ENCODE measurements around the gene LENG8.
A peak's percentile ranks its signal among the peaks of the same experiment; 100 is the strongest.
"Not testable (repeated sequence)": the region's sequence is repeated elsewhere in the genome, so short reads cannot be mapped to it uniquely, and the experiment has no call there.

LENG8 gene

DNA sequence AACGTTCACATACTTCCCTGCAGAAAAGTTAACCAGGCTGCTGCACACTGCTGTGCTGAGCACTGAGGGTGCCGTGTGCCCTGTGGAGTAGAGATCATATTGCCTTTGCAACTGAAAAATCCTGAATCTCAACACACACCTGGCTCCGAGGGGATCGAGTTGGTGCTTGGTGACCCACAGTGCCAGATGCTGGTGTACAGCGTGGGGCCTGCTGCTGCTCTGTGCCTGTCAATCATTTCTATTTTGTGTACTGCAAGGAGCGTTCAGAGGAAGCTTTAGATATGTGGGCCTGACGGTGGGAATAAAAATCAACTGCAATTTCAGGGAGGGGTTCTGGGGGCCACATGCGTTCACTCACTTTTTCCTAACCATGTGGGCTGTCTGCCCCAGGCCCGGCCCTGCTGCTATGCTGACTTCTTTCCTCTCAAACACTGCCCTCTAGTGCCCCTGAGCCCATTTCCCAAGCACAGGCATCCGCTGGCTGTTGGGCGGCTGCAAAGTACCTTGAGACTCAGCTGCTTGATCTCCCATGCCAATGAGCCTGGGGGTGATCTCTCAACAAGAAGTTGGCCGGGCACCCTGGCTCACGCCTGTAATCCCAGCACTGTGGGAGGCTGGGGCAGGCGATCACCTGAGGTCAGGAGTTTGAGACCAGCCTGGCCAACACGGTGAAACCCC is 9.7 kb upstream of the LENG8 start:
- peak; percentile 68 for DNase-seq (ENCODE audit: low read depth, low spot score)

GRCh38 chr19:54440641-54441040 is 8.4 kb upstream of the LENG8 start:
- DNase-seq (ENCODE audit: low read depth, low spot score) = no peak

- DNase-seq (ENCODE audit: low read depth, low spot score) = no peak
Observed at GRCh38 chr19:54444737-54445136, 4.3 kb upstream of the LENG8 start.

GRCh38 chr19:54446349-54446748 is 2.6 kb upstream of the LENG8 start:
- not testable (repeated sequence) for DNase-seq (ENCODE audit: low read depth, low spot score)

GRCh38 chr19:54448040-54448773 is 792 bp upstream of the LENG8 start:
- peak; percentile 72 for DNase-seq (ENCODE audit: low read depth, low spot score)

DNA sequence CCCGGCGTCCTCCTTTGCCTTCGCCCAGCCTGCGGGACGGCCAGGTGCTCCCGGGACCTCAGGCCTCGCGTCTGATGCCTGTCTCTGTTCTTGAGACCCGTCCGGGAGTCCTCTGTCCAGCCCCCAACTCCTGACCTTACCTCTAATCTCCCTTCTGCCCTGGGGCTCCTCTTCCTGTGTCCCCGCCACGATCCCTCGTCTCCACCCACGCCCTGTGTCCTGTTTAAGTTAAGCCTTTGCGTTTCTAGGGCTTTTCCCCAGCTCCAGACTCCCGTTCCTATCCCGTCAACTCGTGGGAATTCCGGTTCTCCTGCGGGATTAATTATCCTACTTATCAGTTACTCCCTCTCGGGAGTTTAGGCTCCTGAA is 686 bp downstream of the LENG8 start:
- DNase-seq (ENCODE audit: low read depth, low spot score) = no peak

DNA sequence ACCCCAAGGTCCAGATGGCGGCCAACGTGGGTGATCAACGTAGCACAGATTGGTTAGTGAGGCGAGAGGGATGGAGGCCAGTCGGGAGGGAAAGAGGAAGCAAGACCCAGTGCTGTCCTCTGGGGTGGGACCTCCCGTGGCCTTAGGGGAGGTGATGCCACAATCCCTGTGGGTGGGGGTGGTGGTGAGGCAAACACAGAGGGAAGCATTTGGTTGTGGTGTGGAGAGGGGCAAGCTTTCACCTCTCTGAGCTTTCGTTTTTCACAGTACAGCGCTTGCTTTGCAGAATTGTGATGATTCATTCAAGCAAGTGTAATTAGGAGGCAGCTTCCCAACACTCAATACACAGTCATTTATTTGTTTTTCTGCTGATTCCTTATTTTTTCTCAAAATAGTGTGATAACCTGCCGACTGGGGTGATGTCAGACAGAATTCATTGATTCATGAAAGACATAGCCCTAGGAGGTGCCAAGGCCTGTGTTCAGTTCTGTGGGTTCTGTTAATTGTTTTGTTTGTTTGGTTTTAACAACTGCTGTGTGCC is 2.4 kb downstream of the LENG8 start:
- DNase-seq (ENCODE audit: low read depth, low spot score) = peak; percentile 61

DNA sequence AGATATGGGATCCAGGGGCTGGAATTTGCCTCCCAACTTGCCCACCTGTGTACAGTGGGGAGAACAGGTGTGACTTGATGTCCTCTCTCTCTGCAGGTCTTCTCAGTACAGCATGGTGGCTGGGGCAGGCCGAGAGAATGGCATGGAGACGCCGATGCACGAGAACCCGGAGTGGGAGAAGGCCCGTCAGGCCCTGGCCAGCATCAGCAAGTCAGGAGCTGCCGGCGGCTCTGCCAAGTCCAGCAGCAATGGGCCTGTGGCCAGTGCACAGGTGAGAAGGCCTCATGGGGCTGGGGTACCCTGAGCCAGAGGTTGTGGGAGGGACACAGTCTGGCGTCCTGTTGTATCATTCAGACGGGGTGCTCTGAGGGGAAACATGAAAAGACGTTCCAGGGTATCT is 3.0 kb downstream of the LENG8 start:
- no peak for DNase-seq (ENCODE audit: low read depth, low spot score)

- DNase-seq (ENCODE audit: low read depth, low spot score) = no peak
Observed at GRCh38 chr19:54452626-54453025, 3.6 kb downstream of the LENG8 start.

- DNase-seq (ENCODE audit: low read depth, low spot score) = no peak
Observed at GRCh38 chr19:54453921-54454780, 5.2 kb downstream of the LENG8 start.

GRCh38 chr19:54454781-54455675 is 6.0 kb downstream of the LENG8 start:
- DNase-seq (ENCODE audit: low read depth, low spot score) = no peak

DNA sequence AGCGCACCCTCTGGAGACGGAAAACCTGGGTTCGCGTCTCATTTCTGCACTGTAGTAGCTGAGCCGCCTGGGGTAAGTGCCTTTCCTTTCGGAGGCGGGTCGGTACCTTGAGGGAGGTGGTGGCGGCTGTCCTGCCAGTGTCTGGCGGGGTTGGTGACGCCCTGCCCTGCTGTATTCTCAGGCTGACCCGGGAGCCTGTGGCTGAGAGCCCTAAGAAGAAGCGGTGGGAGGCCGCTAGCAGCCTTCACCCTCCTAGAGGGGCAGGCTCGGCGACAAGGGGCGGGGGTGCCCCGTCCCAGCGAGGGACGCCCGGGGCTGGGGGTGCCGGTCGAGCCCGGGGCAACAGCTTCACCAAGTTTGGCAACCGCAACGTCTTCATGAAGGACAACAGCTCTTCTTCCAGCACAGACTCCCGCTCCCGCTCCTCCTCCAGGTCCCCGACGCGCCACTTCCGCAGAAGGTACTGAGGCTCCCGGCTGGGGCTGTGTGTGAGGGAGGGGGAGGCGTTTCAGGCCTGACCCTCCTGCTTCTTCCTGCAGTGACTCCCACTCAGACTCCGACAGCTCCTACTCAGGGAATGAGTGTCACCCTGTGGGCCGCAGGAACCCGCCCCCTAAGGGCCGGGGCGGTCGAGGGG is 6.9 kb downstream of the LENG8 start:
- DNase-seq (ENCODE audit: low read depth, low spot score) = no peak

- DNase-seq (ENCODE audit: low read depth, low spot score) = no peak
Observed at GRCh38 chr19:54456423-54457373, 7.7 kb downstream of the LENG8 start.

DNA sequence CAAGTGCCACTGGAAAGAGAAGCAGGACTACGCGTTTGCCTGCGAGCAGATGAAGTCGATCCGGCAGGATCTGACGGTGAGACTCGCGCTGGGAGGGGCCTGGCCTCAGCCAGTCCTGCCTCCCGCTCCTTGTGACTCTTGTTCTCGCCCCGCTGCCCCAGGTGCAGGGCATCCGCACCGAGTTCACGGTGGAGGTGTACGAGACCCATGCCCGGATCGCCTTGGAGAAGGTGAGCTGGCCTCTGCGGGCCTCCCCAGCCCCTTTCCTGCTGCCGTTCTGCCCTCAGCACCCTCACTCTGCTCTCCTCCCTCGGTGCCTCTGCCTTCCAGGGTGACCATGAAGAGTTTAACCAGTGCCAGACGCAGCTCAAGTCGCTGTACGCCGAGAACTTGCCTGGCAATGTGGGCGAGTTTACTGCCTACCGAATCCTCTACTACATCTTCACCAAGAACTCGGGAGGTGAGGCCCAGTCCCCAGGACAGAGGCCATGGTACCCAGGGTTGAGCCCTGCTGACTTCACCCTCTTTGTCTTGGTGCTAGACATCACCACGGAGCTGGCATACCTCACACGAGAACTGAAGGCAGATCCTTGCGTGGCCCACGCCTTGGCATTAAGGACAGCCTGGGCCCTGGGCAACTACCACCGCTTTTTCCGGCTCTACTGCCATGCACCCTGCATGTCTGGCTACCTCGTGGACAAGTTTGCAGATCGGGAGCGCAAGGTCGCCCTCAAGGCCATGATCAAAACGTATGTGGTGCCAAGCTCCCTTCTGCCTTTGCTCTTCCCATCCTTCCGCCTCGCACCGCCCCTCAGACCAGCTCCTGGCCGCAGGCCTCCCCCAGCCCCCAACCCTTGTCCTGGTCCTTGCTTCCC is 9.0 kb downstream of the LENG8 start:
- DNase-seq (ENCODE audit: low read depth, low spot score) = no peak

GRCh38 chr19:54458648-54459281 is 9.8 kb downstream of the LENG8 start:
- no peak for DNase-seq (ENCODE audit: low read depth, low spot score)

DNA sequence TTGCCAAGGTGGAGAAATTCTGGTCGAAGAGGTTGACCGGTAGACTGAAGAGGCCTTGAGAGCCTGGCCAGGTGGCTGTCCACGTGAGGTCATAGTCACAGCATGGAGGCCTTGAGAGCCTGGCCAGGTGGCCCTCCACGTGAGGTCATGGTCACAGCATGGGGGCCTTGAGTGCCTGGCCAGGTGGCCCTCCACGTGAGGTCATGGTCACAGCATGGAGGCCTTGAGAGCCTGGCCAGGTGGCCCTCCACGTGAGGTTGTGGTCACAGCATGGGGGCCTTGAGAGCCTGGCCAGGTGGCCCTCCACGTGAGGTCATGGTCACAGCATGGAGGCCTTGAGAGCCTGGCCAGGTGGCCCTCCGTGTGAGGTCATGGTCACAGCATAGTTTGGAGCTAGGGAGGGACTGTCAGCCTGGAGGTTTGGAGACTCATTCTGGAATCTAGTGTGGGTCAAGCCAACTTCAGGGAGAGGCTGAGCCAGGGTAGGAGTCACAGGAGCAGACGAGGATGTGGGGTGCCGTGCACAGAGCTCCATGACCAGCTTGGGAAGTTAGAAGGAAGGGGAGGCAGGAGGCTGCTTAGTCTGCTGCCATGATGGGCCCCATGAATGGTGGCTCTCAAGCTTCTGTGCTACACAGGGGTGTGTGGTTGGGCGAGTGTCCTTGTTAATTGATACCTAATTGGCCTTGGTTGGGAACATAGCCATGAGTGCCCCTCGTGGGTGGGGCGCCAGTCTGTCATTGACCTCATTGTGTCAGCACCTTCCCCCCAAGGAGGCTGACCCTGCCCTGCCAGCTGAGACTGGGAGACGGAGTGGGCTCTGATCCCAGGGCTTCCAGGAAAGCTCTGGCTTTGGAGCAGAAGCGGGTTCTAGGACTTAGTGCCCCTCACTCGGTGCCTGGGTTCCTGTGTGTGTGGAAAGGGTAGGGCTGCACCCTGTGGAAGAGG is 10.6 kb downstream of the LENG8 start:
- DNase-seq (ENCODE audit: low read depth, low spot score) = no peak

Data from astrocyte of the hippocampus (primary cell).